ENCODE measurements around the gene RND2.

GRCh38 chr17:43051969-43052368 is 26.9 kb downstream of the RND2 start:
- TF ChIP-seq, protein P1, sequence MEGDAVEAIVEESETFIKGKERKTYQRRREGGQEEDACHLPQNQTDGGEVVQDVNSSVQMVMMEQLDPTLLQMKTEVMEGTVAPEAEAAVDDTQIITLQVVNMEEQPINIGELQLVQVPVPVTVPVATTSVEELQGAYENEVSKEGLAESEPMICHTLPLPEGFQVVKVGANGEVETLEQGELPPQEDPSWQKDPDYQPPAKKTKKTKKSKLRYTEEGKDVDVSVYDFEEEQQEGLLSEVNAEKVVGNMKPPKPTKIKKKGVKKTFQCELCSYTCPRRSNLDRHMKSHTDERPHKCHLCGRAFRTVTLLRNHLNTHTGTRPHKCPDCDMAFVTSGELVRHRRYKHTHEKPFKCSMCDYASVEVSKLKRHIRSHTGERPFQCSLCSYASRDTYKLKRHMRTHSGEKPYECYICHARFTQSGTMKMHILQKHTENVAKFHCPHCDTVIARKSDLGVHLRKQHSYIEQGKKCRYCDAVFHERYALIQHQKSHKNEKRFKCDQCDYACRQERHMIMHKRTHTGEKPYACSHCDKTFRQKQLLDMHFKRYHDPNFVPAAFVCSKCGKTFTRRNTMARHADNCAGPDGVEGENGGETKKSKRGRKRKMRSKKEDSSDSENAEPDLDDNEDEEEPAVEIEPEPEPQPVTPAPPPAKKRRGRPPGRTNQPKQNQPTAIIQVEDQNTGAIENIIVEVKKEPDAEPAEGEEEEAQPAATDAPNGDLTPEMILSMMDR (conservative IDR thresholded peaks at IDR 0.05; ENCODE audit: low read depth in 2 of 2), result no peak
- no peak for TF ChIP-seq ZNF331 (CRISPR knock-in tag; IDR thresholded peaks at IDR 0.05; ENCODE audit: low read depth)

All from GM23338 (cell line).